Activated CD4-positive, alpha-beta T cell treated with anti-CD3 and anti-CD28 coated beads, Interleukin-2, Interleukin-4, amounts not matched to agents 100 ng/mL and 50 ng/mL, durations not matched to agents 16 hours and 8 hours (primary cell): ENCODE data around the gene FZD10.

Experiments
- DNase-seq: peaks from one replicate; pipeline ENCODE4 v3.0.0-alpha.2; 2020; ENCODE audit warnings: low spot score

FZD10 gene

GRCh38 chr12:130212384-130212989 lies 50.2 kb downstream of the FZD10 start:
- DNase-seq, result no peak

- no peak for DNase-seq
These were observed 51.0 kb downstream of the FZD10 start for GRCh38 chr12:130213249-130213648.

GRCh38 chr12:130214686-130215395 lies 52.6 kb downstream of the FZD10 start:
- no peak for DNase-seq
